ENCODE results near the gene C6. TPM values are rescaled to one million over a fixed set of nuclear protein-coding genes. Genes with fewer than 3 reads are reported as not detected.
"Not testable (repeated sequence)": the region's sequence is repeated elsewhere in the genome, so short reads cannot be mapped to it uniquely, and the experiment has no call there.

Gene C6
- not detected for total RNA-seq

- no peak for DNase-seq (ENCODE audit: low read depth in 2 of 3, low spot score in 2 of 3)
These were observed at the start of gene C6 for GRCh38 chr5:41213340-41213739. Gene C6, minus strand, starts transcription at chr5:41213532. Its CDS starts 10,302 bp downstream, at chr5:41203230.

- no peak for DNase-seq (ENCODE audit: low read depth in 2 of 3, low spot score in 2 of 3)
These were observed 43.1 kb upstream of the C6 start for GRCh38 chr5:41256400-41256799.

- DNase-seq (ENCODE audit: low read depth in 2 of 3, low spot score in 2 of 3), result no peak
These were observed 39.8 kb upstream of the C6 start for GRCh38 chr5:41253109-41253508.

GRCh38 chr5:41252036-41252435 is 38.7 kb upstream of the C6 start:
- DNase-seq (ENCODE audit: low read depth in 2 of 3, low spot score in 2 of 3), result no peak

- DNase-seq (ENCODE audit: low read depth in 2 of 3, low spot score in 2 of 3), result no peak
These were observed 37.1 kb upstream of the C6 start for GRCh38 chr5:41250351-41250987.

GRCh38 chr5:41247135-41247534 is 33.8 kb upstream of the C6 start:
- no peak for DNase-seq (ENCODE audit: low read depth in 2 of 3, low spot score in 2 of 3)

GRCh38 chr5:41246376-41246775 is 33.0 kb upstream of the C6 start:
- no peak for DNase-seq (ENCODE audit: low read depth in 2 of 3, low spot score in 2 of 3)

- DNase-seq (ENCODE audit: low read depth in 2 of 3, low spot score in 2 of 3), result no peak
These were observed 30.2 kb upstream of the C6 start for GRCh38 chr5:41243558-41243957.

- no peak for DNase-seq (ENCODE audit: low read depth in 2 of 3, low spot score in 2 of 3)
These were observed 27.7 kb upstream of the C6 start for GRCh38 chr5:41240985-41241384.

GRCh38 chr5:41240390-41240789 is 27.1 kb upstream of the C6 start:
- no peak for DNase-seq (ENCODE audit: low read depth in 2 of 3, low spot score in 2 of 3)

- no peak for DNase-seq (ENCODE audit: low read depth in 2 of 3, low spot score in 2 of 3)
These were observed 21.1 kb upstream of the C6 start for GRCh38 chr5:41234475-41234874.

GRCh38 chr5:41232797-41233196 is 19.5 kb upstream of the C6 start:
- no peak for DNase-seq (ENCODE audit: low read depth in 2 of 3, low spot score in 2 of 3)

- not testable (repeated sequence) for DNase-seq (ENCODE audit: low read depth in 2 of 3, low spot score in 2 of 3)
These were observed 16.9 kb upstream of the C6 start for GRCh38 chr5:41230276-41230675.

GRCh38 chr5:41223962-41224361 is 10.6 kb upstream of the C6 start:
- DNase-seq (ENCODE audit: low read depth in 2 of 3, low spot score in 2 of 3), result no peak

GRCh38 chr5:41219658-41220269 is 6.4 kb upstream of the C6 start:
- no peak for DNase-seq (ENCODE audit: low read depth in 2 of 3, low spot score in 2 of 3)

GRCh38 chr5:41218929-41219657 is 5.8 kb upstream of the C6 start:
- no peak for DNase-seq (ENCODE audit: low read depth in 2 of 3, low spot score in 2 of 3)

GRCh38 chr5:41214182-41214581 is 850 bp upstream of the C6 start:
- DNase-seq (ENCODE audit: low read depth in 2 of 3, low spot score in 2 of 3), result no peak

- DNase-seq (ENCODE audit: low read depth in 2 of 3, low spot score in 2 of 3), result no peak
These were observed 397 bp downstream of the C6 start for GRCh38 chr5:41212935-41213334.

GRCh38 chr5:41211417-41211816 is 1.9 kb downstream of the C6 start:
- DNase-seq (ENCODE audit: low read depth in 2 of 3, low spot score in 2 of 3), result no peak

GRCh38 chr5:41205475-41205874 is 7.9 kb downstream of the C6 start:
- DNase-seq (ENCODE audit: low read depth in 2 of 3, low spot score in 2 of 3), result not testable (repeated sequence)

- DNase-seq (ENCODE audit: low read depth in 2 of 3, low spot score in 2 of 3), result no peak
These were observed 10.3 kb downstream of the C6 start for GRCh38 chr5:41203033-41203432.

All from hematopoietic multipotent progenitor cell (in vitro differentiated cells).